Activated CD4-positive, alpha-beta T cell treated with anti-CD3 and anti-CD28 coated beads, Interleukin-2, amount 50 U/mL, for 4 hours (primary cell): ENCODE results near the gene SMC3.
"Not testable (repeated sequence)": the region's sequence is repeated elsewhere in the genome, so short reads cannot be mapped to it uniquely, and the experiment has no call there.

Source experiments
- DNase-seq, 2 experiments: peaks; one replicate each; pipeline ENCODE4 v3.0.0-alpha.2; 2020

The SMC3 gene

DNA sequence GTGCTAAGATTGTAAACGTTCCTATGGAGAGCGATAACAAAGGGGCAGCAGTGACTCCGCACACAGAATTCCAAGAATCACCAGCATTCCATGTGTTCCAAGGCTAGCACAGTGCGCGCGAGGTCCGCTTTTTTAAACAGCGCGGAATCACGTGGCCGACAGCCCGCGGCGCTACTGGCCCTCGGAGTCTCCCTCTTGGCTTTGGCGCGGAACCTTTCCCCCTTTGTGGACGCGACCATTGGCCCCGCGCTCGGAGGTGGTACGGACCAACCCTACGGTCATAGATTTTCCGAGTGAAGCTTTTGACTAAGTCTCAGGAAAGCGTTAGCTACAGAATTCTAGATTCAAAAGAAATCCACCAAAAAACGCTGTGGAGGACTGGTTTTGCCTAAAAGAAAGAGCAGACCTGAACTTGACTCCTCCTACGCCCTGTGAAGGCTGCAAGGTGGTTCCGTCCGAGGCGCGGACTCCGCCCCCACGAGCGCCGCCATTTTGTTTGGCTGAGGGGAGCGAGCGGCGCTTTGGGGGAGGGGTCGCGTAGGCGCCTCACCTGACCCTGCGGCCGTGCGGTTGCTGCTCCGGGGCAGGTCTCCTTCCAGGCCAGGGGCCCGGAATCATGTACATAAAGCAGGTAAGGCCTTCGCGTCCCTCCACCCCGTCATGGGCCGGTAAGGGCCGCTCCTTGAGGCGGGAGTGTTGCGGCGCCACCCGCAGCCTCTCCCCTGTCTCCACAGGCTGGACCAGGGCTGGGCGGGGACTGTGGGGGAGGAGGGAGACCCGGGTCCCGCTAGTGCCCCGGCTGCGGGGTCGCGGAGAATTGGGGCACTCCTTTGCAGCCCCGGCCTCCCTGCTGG, at the start of gene SMC3:
TSS of gene SMC3 (plus strand) at position 495 of the 854 bp plus-strand sequence. CDS start at position 617, 122 bp downstream.
- peak; percentile 87 to 89 for DNase-seq

- no peak for DNase-seq
Measured at GRCh38 chr10:110522365-110522988, 45.0 kb upstream of the SMC3 start.

DNA sequence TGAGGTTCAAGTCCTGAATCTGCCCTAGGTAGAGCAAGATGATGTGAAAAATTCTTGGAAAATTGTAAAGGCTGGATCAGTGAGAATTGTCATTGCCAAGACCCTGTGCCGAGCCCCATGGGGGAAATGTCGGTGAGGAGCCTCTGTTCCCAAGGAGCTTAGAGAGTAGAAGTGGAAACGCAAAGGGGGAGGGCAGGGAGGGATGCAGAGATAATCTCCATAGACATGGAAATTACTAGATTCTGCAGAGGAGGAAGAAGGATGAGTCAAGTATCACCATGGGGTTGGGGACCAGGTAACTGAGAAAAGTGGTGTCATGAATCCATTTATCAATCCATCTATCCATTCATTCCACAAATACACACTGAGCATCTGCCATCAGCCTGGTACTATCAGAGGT, 43.8 kb upstream of the SMC3 start:
- DNase-seq = no peak

- DNase-seq = no peak
Measured at GRCh38 chr10:110524179-110524858, 43.2 kb upstream of the SMC3 start.

- no peak for DNase-seq
Measured at GRCh38 chr10:110524859-110525232, 42.6 kb upstream of the SMC3 start.

DNA sequence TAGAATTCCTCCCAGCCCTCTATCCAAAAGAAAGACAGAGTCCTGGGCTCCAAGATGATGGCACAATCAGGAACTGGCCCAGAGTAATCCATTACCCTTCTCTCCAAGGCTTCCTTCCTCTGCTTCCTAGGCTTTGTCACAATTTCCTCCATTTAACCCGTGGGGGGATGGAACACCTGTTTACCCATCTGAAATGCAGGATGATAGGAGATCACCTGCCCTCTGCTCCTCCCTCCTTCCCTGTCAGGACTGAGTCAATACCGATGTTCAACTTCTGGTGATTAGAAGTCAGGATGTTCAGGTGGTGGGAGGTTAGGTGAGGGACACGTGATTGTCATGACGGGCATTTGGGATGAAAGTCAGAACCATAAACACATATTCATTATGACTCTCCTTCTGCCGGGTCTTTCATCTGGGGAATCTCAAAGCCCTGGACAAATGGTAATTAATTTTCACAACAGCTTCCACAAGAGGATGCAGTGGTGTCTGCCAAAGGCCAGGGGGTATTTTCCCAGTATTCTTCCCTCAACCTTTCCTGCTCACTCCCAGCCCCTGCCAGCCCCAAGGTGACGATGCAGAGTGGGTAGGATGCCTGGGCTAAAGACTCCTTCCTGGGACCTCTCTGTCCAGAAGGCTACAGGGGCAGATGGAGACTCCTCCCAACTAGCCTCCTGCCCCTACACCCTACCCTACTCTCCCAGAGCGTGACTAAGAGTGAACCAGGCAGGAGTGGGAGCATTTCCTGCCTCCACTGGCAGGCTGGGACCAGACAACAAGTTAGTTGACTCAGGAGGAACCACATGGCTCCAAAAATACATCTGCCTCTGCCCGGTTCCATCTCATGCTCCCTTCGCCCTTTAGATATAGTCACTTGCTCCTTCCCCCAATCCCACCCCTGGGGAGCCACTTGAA, 41.9 kb upstream of the SMC3 start:
- no peak for DNase-seq

- no peak for DNase-seq
Measured at GRCh38 chr10:110527731-110528171, 39.7 kb upstream of the SMC3 start.

GRCh38 chr10:110528224-110528996, 39.1 kb upstream of the SMC3 start:
- no peak for DNase-seq

GRCh38 chr10:110528997-110529524, 38.4 kb upstream of the SMC3 start:
- peak in 1 of 2 experiments; percentile 20 for DNase-seq

GRCh38 chr10:110529596-110530011, 37.9 kb upstream of the SMC3 start:
- peak in 1 of 2 experiments; percentile 18 for DNase-seq

- no peak for DNase-seq
Measured at GRCh38 chr10:110530131-110530831, 37.2 kb upstream of the SMC3 start.

- no peak for DNase-seq
Measured at GRCh38 chr10:110531687-110532086, 35.8 kb upstream of the SMC3 start.

DNA sequence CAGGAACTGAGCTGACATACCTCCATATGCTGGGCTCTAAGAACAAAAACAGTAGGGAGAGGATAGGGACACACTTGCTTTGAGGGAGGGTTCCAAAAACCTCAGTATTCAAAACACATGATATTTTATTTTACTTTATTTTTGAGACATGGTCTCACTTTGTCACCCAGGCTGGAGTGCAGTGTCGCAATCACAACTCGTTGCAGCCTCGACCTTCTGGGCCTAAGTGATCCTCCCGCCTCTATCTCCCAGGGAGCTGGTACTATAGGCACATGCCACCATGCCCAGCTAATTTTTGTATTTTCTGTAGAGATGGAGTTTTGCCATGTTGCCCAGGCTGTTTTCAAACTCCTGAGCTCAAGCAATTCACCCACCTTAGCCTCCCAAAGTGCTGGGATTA, 34.9 kb upstream of the SMC3 start:
- not testable (repeated sequence) for DNase-seq

DNA sequence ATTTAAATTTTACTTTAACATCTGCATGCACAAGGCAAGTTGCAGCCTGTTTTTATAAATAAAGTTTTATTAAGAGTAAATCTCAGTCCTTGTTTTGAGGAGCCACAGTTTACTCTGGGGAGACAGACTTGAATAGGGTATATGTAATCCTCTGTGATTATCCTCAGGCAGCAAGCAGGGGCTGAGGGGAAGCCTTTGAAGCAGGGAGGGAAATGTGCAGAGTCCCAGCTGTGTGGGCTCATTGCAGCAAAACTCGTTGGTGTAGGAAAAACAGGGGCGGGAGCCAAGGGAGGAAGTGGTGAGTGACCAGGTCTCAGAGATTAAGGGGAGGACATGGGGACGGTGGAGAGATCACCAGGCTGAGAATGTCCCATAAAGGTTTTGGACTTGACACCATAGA, 34.3 kb upstream of the SMC3 start:
- no peak for DNase-seq

DNA sequence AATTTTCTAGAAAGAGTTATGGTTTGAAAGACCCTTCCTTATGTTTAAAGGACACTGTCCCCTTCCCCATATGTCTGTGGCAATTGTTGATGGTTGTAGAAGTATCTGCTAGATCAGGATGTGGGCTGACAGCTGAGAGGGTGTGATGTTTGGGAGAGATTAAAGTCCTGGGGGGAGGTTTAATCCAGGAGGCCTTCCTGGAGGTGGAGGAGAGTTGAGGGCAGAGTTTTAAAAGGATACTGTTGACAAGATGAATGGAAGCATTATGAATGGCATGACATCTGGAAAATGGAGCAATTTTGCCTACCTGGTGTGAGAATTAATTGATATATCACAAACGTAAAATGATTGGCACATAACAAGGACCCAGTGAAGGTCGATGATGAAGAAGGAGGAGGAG, 32.9 kb upstream of the SMC3 start:
- no peak for DNase-seq

DNA sequence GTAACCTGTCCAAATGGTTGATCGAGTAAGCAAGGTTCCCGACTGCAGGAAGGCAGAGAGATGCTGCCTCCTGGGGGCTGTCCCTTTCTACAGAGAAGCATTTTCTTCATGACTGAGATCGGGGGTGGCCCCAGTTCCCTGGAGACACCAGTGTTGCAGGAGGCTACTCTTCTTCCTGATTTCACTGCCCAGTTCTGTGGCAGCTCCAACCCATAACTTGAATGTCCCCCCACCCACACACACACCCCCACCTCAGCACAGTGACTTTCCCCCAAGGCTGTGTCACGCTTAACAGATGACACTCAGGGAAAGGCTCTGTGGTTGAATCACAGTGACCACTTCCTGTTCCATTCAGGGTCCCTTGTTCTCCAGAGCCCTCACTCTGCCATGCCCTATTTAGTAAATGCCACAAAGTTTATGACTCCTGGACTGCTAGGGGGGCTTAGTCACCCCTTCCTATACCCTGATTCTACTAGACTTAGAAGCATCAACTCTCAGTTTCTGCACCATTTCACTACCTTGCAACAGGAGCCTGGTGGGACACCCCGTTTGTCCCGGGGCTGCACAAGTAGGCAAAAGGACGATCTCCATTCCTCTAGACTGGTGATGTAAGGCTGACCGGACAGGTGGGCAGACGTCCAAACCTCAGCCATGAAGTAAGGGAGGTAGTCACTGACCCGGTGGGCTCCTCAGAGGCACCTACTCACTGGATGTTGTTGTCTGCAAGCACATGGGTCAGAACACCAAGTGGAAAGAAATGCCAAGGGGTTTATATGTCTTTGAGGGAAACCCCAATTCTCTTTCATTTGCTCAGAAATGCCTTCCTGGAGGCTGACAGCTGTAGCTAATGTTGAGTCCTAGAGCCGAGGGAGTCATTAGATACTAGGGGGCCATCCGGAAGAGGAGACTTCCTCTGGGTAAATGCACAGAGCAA, 31.3 kb upstream of the SMC3 start:
- peak; percentile 63 to 72 for DNase-seq

GRCh38 chr10:110539091-110539490, 28.4 kb upstream of the SMC3 start:
- no peak for DNase-seq

DNA sequence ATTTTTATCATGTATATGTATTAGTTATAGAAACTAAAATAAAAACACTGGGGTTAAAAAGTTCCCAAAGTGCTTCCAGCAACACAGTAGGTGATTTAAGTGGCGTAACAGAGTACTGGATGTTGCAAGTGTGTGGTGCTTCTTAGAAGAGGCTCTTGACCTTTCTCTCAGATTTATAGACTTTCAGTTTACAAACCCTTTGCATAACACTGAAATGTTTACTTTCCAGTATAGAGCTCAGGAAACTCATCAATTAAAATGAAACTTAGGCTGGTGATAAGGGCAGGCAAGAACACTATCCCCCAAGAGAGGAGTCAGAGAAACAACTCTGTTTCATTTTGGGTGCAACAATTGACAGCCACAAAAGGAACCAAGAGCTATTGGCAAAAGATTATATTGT, 27.5 kb upstream of the SMC3 start:
- DNase-seq = no peak

DNA sequence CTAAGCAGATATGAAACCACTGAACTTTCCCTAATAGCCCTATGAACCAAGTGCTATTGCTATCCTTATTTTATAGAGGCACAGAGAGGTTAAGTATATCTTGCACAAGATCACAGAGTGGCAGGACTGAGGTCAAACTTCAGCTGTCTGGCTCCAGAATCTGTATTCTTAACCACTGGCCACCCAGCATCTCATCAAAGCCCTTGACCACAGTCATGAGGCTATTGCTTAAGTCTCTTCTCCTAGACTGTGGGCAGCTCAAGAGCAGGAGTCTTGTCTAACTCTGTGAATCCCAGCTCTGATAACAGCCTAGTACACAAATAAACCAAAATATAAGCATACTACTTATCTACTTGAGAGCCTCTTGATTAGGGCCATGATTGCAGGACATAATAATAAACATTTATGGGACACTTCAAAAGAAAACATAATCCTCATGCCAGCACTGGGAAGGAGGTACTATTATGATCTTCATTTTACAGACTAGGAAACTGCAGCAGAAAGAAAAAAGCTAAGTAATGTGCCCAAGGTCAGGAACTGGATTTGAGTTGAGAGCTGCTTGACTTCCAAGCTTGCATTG, 22.4 kb upstream of the SMC3 start:
- DNase-seq = no peak
